DND-41 (cell line): Measurements from ENCODE around the gene G3BP1.

Experiments used
- CTCF ChIP-seq: IDR thresholded peaks from 2 replicates; pipeline ENCODE4 v1.5.1; 2012; ENCODE audit warnings: borderline replicate concordance, low read length, moderate library complexity, mild to moderate bottlenecking; ENCODE audit not compliant: poor library complexity, severe bottlenecking; ENCODE audit errors: extremely low read depth
- EZH2 ChIP-seq: IDR thresholded peaks from 3 replicates; pipeline ENCODE4 v1.6.1; 2012; ENCODE audit warnings: borderline replicate concordance, low read depth, mild to moderate bottlenecking, moderate library complexity, low read length, inconsistent platforms; ENCODE audit not compliant: severe bottlenecking

GRCh38 chr5:151846765-151847164 lies 75.0 kb downstream of the G3BP1 start:
- TF ChIP-seq CTCF (no peak), EZH2 (no peak)
